ENCODE measurements around the gene PGM1.
A peak's percentile ranks its signal among the peaks of the same experiment; 100 is the strongest.

Gene PGM1

GRCh38 chr1:63669151-63669961 lies 76.1 kb downstream of the PGM1 start:
- no peak for DNase-seq

GRCh38 chr1:63670164-63670563 lies 77.0 kb downstream of the PGM1 start:
- no peak for DNase-seq

- DNase-seq = no peak
Measured at GRCh38 chr1:63671514-63671913, 78.3 kb downstream of the PGM1 start.

- peak; percentile 44 for DNase-seq
Measured at GRCh38 chr1:63674238-63674864, 81.1 kb downstream of the PGM1 start.

- no peak for DNase-seq
Measured at GRCh38 chr1:63674865-63675419, 81.7 kb downstream of the PGM1 start.

GRCh38 chr1:63675420-63675931 lies 82.3 kb downstream of the PGM1 start:
- no peak for DNase-seq

GRCh38 chr1:63677497-63677896 lies 84.3 kb downstream of the PGM1 start:
- DNase-seq = no peak

DNA sequence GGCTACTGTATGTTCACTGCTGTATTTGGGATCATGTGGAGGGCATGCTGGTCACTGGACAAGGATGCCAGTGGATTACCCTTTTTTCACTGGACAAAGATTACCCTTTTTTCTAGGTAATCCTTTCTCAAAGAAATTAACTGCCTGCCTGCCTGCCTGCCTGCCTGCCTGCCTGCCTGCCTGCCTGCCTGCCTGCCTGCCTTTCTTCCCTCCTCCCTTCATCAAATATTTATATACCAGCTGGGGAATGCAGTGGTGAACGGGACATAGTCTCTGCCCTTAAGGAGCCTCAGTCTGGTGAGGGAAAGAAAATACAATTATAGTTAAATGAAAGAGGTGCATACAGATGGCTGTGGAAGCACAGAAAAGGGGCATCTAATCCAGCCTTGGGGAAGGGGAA lies 85.0 kb downstream of the PGM1 start:
- DNase-seq = no peak

DNA sequence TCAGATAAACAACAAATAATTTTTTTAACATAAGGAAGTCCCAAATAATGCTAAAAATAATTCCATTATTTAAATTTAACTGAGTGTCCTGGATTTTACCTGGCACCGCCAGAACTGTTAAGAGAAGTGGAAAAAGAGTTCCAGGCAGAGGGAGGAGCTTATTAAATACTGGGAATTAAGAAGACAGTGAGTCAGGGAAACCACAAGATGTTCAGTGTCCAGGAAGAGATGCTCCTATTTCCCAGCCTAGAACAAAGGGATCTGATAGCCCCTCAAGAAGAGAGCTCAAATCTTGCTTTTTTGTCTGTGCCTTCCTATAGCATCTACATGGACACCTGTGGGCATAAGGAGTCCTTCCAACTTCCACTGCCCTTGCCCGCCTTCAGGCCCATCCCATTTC lies 85.9 kb downstream of the PGM1 start:
- DNase-seq = no peak

- DNase-seq = no peak
Measured at GRCh38 chr1:63679589-63679988, 86.4 kb downstream of the PGM1 start.

DNA sequence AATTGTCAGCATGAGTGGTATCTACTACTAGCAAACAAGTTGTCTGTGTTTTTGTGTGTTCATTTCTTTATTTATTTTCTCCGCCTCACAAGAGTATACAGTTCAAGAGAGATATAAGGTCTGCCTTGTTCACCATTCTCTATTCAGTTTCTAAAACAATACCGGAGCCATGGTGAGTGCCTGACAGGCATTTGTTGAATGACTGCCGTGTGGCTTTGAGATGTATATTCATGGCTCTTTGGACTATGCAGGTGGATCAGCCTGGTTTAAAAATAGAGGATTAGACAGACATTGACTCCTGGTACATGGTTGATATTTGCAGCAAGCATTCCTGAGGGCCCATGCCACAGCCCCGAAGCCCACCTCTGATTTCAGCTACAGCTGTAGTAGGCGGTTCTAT lies 89.7 kb downstream of the PGM1 start:
- DNase-seq = no peak

DNA sequence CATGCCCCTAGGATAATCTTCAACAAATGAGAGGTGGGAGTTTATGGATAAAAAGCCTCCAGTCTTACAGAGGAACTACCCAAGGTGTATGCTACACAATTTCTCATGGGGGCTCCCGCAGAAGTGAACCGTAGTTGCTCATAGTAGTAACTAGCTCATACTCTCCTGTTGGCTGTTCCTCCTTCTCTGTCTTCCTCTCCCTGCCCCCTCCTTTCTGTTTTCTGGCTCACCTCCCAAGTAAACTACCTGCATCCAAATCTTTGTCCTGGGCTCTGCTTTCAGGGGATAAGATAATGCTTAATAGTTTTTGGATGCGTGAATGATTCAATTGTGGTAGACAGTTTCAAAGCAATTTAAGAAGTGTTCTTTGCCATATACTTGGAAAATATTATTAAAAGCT lies 90.5 kb downstream of the PGM1 start:
- no peak for DNase-seq

GRCh38 chr1:63686696-63687095 lies 93.5 kb downstream of the PGM1 start:
- DNase-seq = no peak

DNA sequence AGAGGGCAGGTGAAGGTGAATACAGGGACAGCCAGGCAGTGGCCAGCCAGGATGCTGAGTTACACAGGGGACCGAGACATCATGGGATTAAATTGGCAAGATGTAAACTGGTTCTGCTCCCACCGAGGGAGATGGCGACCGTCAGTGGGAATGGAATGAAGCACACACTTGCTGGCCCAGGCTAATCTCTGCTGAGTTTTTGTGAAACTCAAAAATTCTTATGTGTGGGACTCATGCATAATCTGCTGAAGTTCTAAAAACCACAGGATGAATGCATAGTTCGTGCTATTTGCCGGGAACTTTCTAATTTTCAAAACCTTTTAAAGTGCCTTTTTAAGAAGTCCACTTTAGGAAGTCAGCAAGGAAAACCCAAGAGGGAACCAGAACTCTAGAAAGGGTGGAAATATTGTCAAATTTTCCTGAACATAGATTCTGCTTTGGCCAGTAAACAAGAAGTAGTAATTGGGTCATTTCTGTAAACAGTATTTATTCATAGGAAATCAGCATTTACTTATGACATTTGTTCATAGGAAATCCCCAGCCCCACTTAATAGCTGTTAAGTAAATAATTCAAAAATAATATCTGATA lies 95.2 kb downstream of the PGM1 start:
- DNase-seq = no peak

GRCh38 chr1:63690966-63691700 lies 97.9 kb downstream of the PGM1 start:
- DNase-seq = no peak

GRCh38 chr1:63691701-63692425 lies 98.7 kb downstream of the PGM1 start:
- DNase-seq = peak; percentile 87

DNA sequence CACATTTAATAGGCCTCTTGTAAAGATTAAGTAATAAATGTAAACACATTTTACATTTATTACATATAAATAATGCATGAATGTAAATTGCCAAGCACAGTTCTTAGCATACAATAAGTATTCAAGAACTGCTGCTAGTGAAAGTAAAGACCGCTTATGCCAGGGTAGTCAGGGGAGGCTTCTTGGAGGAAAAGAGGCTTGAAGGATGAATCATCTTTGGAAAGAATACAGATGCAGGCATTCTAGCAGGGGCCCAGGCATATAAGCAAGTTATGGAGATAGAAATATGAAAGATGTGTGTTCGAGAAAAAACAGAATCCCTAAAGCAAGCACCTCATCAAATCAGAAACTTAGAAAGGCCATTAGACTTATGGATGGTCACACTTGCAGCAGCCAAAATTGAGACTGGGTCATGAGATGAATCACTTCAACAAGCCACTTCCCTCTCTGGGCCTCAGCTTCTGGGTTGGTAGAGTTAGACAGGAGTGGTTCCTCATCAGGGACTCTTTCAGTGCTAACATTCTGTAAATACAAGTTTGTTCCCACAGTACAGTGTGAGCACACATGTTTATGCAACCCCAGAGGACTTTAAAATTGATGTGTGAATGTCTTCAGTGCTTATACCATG lies 100.8 kb downstream of the PGM1 start:
- DNase-seq = no peak

DNA sequence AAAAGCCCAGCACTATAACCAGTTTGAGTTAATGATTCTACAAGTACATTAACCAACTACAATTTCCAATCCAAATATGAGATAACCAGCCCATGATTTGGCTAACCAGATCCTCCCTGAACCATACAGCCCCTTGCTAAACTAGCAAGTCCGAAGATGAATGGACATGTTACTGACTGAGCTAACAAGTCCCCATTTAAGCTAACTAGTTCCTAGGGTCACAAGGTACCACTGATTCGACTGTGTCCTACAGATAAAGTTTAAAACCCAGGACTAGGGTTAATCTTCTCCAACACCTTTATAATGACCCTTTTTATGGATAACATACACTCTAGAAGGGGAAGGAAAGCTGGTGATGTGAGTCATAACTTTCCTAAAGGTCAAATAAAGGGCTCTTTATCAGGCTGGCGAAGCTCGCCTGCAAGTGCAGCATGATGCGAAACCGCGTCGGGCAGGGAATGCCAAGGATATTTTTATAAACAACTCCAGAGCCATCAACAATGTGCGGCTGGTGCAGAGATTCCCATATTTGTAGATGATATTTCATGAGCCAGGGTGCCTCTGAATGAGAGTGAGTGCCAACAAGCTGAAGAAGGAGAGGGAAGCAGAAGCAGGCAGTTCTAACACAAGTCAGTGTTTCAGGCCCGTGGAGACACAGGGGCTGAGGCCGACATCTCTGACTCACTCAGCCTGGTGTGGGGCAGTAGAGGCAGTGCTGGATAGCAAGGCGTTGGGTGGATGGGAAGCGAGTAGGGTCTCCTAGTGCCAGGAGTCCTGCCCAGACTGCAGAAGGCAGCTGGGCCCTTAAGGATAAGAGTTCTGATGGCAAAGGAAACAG lies 105.0 kb downstream of the PGM1 start:
- DNase-seq = no peak

DNA sequence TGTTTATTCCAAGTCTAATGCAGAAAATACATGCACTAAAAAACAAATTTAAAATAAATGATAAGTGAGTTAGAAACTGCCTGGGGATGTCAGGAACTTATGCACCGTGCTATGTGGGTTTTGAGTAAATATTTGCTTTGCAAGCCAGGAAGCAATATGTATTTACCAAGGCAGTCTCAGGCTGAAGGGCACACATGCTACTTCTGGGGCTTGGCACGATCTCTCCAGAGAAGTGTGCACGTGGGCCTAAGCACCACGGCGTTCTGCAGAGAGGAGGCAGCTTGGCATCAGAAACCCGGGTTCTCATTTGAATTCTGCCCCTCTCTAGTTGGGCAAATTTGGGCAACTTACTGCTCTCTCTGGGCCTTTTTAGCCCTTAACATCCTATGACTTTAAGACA lies 108.0 kb downstream of the PGM1 start:
- DNase-seq = no peak

GRCh38 chr1:63703701-63704107 lies 110.5 kb downstream of the PGM1 start:
- peak; percentile 83 for DNase-seq

GRCh38 chr1:63704443-63704842 lies 111.2 kb downstream of the PGM1 start:
- DNase-seq = no peak

All from NCI-H1694 treated with DMSO at 0.1 percent for 48 hours (cell line).